Activated CD4-positive, alpha-beta T cell treated with anti-CD3 and anti-CD28 coated beads for 24 hours (primary cell): Measurements from ENCODE around the gene P2RY6.
"Not testable (repeated sequence)": the region's sequence is repeated elsewhere in the genome, so short reads cannot be mapped to it uniquely, and the experiment has no call there.

ENCODE experiments used
- DNase-seq, 2 donors: peaks; one replicate each; pipeline ENCODE4 v3.0.0-alpha.2; 2020; ENCODE audit warnings: low read depth in 2 of 2

The P2RY6 gene

GRCh38 chr11:73259406-73260126 lies 12.6 kb upstream of the P2RY6 start:
- no peak for DNase-seq

GRCh38 chr11:73260127-73260457 lies 12.0 kb upstream of the P2RY6 start:
- DNase-seq, result no peak

- DNase-seq, result no peak
Observed at GRCh38 chr11:73262851-73263495, 9.2 kb upstream of the P2RY6 start.

- no peak for DNase-seq
Observed at GRCh38 chr11:73263640-73264039, 8.5 kb upstream of the P2RY6 start.

GRCh38 chr11:73265278-73265810 lies 6.8 kb upstream of the P2RY6 start:
- no peak for DNase-seq

GRCh38 chr11:73265853-73266645 lies 6.1 kb upstream of the P2RY6 start:
- no peak for DNase-seq

- no peak for DNase-seq
Observed at GRCh38 chr11:73266646-73267020, 5.5 kb upstream of the P2RY6 start.

GRCh38 chr11:73267122-73267846 lies 4.9 kb upstream of the P2RY6 start:
- no peak for DNase-seq

- no peak for DNase-seq
Observed at GRCh38 chr11:73267906-73268540, 4.1 kb upstream of the P2RY6 start.

- no peak for DNase-seq
Observed at GRCh38 chr11:73268671-73269271, 3.4 kb upstream of the P2RY6 start.

- DNase-seq, result no peak
Observed at GRCh38 chr11:73269459-73270015, 2.6 kb upstream of the P2RY6 start.

- DNase-seq, result no peak
Observed at GRCh38 chr11:73270016-73270854, 1.9 kb upstream of the P2RY6 start.

GRCh38 chr11:73270855-73271477 lies 1.2 kb upstream of the P2RY6 start:
- no peak for DNase-seq

GRCh38 chr11:73271478-73271865 lies 666 bp upstream of the P2RY6 start:
- not testable (repeated sequence) for DNase-seq

GRCh38 chr11:73272680-73273038 lies 521 bp downstream of the P2RY6 start:
- DNase-seq, result no peak

GRCh38 chr11:73273222-73273895 lies 1.2 kb downstream of the P2RY6 start:
- no peak for DNase-seq

- DNase-seq, result not testable (repeated sequence)
Observed at GRCh38 chr11:73274191-73274590, 2.1 kb downstream of the P2RY6 start.

GRCh38 chr11:73274722-73275380 lies 2.7 kb downstream of the P2RY6 start:
- DNase-seq, result no peak
